Measurements from ENCODE around the gene SHROOM2. TPM values are rescaled to one million over a fixed set of nuclear protein-coding genes. Genes with fewer than 3 reads are reported as not detected.
"Not testable (repeated sequence)": the region's sequence is repeated elsewhere in the genome, so short reads cannot be mapped to it uniquely, and the experiment has no call there.

SHROOM2 gene
- polyA plus RNA-seq, 4 donors = 18.0 to 21.3 (median 19.6) TPM

- no peak for DNase-seq (ENCODE audit: low read depth in 4 of 4, low spot score in 3 of 4)
Measured at GRCh38 chrX:9829308-9830267, 43.4 kb downstream of the SHROOM2 start.

DNA sequence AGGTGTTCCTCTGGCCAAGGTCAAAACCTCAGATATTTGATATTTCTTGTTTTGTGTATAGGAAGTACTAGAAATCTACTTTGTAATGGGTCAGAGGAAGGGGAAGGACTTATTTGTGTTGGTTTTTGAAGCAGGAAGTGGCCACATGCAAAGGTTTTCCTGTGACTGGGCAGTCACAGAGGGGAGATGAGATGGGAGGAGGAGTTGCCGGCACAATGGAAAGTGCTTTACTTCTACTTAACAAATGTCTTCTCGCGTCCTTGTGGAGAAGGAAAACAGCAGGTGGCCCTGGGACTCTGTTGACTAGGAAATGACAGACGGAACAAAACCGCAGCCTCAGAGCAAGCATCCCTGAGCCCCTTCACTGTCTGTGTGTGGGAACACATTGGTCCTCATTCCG is 46.6 kb downstream of the SHROOM2 start:
- DNase-seq (ENCODE audit: low read depth in 4 of 4, low spot score in 3 of 4) = no peak

- no peak for DNase-seq (ENCODE audit: low read depth in 4 of 4, low spot score in 3 of 4)
Measured at GRCh38 chrX:9835585-9836210, 49.5 kb downstream of the SHROOM2 start.

GRCh38 chrX:9842541-9842940 is 56.3 kb downstream of the SHROOM2 start:
- no peak for DNase-seq (ENCODE audit: low read depth in 4 of 4, low spot score in 3 of 4)

GRCh38 chrX:9844936-9845577 is 58.8 kb downstream of the SHROOM2 start:
- DNase-seq (ENCODE audit: low read depth in 4 of 4, low spot score in 3 of 4) = no peak

- no peak for DNase-seq (ENCODE audit: low read depth in 4 of 4, low spot score in 3 of 4)
Measured at GRCh38 chrX:9845578-9845952, 59.3 kb downstream of the SHROOM2 start.

GRCh38 chrX:9846631-9847030 is 60.4 kb downstream of the SHROOM2 start:
- DNase-seq (ENCODE audit: low read depth in 4 of 4, low spot score in 3 of 4) = no peak

GRCh38 chrX:9847071-9847470 is 60.8 kb downstream of the SHROOM2 start:
- no peak for DNase-seq (ENCODE audit: low read depth in 4 of 4, low spot score in 3 of 4)

GRCh38 chrX:9848718-9849479 is 62.7 kb downstream of the SHROOM2 start:
- no peak for DNase-seq (ENCODE audit: low read depth in 4 of 4, low spot score in 3 of 4)

- peak in 2 of 4 donors; percentile 52 to 58 for DNase-seq (ENCODE audit: low read depth in 4 of 4, low spot score in 3 of 4)
Measured at GRCh38 chrX:9851890-9852289, 65.7 kb downstream of the SHROOM2 start.

DNA sequence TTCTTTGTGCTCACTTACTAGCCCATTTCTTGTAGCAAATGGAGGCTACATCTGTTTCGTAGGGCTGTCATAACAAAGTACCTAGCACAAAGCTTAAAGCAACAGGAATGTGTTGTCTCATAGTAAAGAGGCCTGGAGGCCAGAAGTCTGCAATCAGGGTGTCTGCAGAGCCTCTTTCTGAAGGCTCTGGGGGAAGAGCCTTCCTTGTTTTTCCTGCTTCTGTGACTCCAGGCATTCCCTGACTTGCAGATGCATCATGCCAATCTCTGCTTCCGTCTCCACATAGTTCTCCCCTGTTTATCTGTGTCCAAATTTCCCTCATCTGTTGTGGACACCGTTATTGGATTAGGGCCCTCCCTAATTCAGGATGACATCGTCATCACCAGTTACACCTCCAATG is 67.1 kb downstream of the SHROOM2 start:
- DNase-seq (ENCODE audit: low read depth in 4 of 4, low spot score in 3 of 4) = no peak

DNA sequence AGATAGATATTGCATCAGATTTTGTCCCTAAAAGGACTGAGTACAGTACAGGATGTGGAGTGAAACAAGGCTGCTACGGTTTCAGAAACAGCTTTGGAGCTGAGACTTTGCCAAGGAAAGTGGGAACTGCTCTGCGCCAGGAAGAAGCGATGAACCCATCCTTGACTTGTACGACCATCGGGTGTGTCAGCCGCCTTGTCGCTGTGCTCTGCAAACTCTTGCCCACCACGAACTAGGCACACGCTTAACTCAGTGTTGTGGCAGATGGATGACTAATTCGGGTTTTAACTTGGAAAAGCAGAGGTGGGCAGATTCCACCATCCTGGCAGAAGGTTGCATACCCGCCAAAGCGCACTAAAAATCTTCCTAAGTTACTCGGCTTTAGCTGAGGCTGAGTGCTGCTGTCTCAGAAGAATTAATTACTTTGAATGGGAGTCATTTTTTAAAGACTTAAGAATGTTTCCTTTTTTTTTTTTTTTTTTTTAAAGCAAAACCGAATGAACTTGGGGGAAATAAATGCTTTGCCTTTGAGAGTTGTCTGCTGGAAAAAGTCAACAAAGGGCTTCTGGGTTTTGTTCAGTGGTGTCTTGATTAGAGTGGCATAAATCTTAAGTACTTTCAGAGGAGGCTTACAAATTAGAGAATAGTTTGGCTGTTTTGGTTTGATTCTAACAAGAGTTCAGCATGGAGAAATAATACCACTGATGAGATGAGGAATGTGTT is 69.5 kb downstream of the SHROOM2 start:
- no peak for DNase-seq (ENCODE audit: low read depth in 4 of 4, low spot score in 3 of 4)

GRCh38 chrX:9856588-9856987 is 70.4 kb downstream of the SHROOM2 start:
- no peak for DNase-seq (ENCODE audit: low read depth in 4 of 4, low spot score in 3 of 4)

DNA sequence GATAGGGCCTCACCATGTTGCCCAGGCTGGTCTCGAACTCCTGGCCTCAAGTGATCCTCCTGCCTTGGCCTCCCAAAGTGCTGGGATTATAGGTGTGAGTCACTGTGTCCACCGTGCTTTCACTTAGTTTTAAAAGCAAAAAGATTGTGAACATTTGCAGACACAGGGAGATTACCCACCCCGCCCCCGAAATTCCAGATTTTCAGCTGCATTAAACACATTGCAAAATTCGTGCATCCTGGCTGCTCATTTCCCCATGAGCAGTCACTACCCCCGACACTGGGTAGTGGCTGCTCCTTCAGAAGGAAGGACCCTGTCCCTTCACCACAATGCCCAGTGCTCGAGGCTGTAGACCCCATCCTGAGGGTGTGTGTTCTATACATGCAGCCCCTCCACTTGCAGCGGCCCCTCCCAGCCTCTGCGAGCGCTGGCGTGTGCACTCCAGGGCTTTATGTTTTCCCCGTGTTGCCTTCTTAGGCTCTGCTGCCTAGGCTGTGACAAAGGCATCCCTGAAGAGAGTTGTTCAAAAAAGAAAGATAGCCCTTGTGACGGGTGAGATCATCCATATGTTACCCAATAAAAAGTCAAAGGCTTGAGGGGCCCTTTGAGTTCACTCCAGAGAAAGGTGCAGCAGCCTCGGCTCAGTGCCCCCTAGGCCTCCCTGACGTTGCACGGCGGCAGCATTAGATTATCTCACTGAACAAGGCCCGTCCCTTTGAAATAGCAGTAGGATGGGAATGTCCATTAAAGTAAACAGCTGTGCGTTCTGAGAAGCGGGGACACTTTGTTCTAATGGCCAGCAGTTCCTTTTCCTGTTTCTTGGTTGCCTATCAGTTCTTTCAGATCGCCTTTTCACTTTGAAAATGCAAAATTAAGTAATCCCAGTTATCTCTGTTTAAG is 71.6 kb downstream of the SHROOM2 start:
- DNase-seq (ENCODE audit: low read depth in 4 of 4, low spot score in 3 of 4) = no peak

- DNase-seq (ENCODE audit: low read depth in 4 of 4, low spot score in 3 of 4) = not testable (repeated sequence)
Measured at GRCh38 chrX:9858684-9859083, 72.5 kb downstream of the SHROOM2 start.

GRCh38 chrX:9859711-9860555 is 73.7 kb downstream of the SHROOM2 start:
- DNase-seq (ENCODE audit: low read depth in 4 of 4, low spot score in 3 of 4) = no peak

DNA sequence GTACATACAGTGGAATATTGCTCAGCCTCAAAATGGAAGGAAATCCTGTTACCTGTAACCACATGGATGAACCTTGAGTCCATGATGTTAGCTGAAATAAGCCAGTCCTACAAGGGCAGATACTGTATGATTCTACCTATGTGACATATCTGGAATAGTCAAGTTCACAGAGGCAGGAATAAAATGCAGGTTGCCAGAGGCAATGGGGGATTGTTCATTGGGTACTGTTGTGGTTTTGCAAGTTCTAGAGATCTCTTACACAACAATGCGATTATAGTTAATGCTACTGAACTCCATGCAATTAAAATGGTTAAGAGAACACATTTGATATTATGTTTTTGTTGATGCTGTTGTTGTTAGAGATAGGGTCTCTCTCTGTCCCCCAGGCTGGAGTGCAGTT is 74.6 kb downstream of the SHROOM2 start:
- no peak for DNase-seq (ENCODE audit: low read depth in 4 of 4, low spot score in 3 of 4)

- no peak for DNase-seq (ENCODE audit: low read depth in 4 of 4, low spot score in 3 of 4)
Measured at GRCh38 chrX:9861711-9862110, 75.5 kb downstream of the SHROOM2 start.

Data from right renal pelvis (tissue), 4 donors.